ENCODE results near the gene WDR82. TPM values are rescaled to one million over a fixed set of nuclear protein-coding genes. Genes with fewer than 3 reads are reported as not detected.
"Not testable (repeated sequence)": the region's sequence is repeated elsewhere in the genome, so short reads cannot be mapped to it uniquely, and the experiment has no call there.

Gene WDR82
- total RNA-seq, 1 donor from 2014 or later = 74.9 TPM

DNA sequence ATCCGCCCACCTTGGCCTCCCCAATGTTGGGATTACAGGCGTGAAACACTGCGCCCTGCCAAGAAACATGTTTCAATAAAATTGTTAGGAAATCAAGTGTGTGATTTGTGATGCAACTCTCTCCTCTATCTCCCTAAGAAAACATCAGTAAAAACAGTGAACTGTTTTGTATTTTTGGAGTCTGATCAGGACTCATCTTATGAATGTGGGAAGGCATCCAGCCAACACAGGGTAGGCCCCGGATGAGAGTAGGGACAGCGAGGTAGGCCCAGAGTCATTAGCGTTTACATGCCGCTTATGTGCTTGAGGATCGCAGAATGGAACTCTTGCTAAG is 8.3 kb upstream of the WDR82 start:
- Mint-ChIP-seq H3K27ac (ENCODE audit: unreplicated experiment) (peak overlapping the region; percentile 100), H3K27me3 (ENCODE audit: low read depth) (no peaks in the 10 kb centered on the region), H3K36me3 (ENCODE audit: low read depth) (peaks cover 1% of the 10 kb centered on the region), H3K4me1 (ENCODE audit: low read depth) (peaks cover 35% of the 10 kb centered on the region), H3K9me3 (ENCODE audit: low read depth) (no peaks in the 10 kb centered on the region), H3K4me3 (ENCODE audit: unreplicated experiment) (peak overlapping the region; percentile 95)
- no peak for TF ChIP-seq CTCF (IDR thresholded peaks at IDR 0.05)
- peak; percentile 20 for DNase-seq (ENCODE audit: low spot score)

DNA sequence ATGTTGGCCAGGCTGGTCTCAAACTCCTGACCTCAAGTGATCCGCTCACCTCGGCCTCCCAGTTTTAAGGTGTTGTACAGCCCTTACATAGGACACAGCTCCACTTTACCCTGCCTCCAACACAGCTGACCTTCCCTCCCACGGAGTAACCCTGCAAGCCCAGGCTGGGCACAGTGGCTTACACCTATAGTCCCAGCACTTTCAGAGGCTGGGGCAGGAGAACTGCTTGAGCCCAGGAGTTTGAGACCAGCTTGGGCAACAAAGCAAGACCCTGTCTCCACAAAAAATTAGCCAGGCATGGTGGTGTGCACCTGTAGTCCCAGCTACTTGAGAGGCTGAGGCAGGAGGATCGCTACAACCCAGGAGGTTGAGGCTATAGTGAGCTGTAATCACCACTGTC is 5.6 kb upstream of the WDR82 start:
- not testable (repeated sequence) for H3K9me3 Mint-ChIP-seq (ENCODE audit: low read depth)

GRCh38 chr3:52283306-52283705 is 4.9 kb upstream of the WDR82 start:
- Mint-ChIP-seq H3K27me3 (ENCODE audit: low read depth) (no peaks in the 10 kb centered on the region), H3K4me1 (ENCODE audit: low read depth) (peaks cover 47% of the 10 kb centered on the region), H3K36me3 (ENCODE audit: low read depth) (no peaks in the 10 kb centered on the region), H3K9me3 (ENCODE audit: low read depth) (no peaks in the 10 kb centered on the region), H3K4me3 (ENCODE audit: unreplicated experiment) (no peak overlapping the region), H3K27ac (ENCODE audit: unreplicated experiment) (peak overlapping the region; percentile 22)
- no peak for TF ChIP-seq CTCF (IDR thresholded peaks at IDR 0.05)
- no peak for DNase-seq (ENCODE audit: low spot score)

More for the DNA sequence above, 5.6 kb upstream of the WDR82 start:
- not testable (repeated sequence) for H3K4me3 Mint-ChIP-seq (ENCODE audit: unreplicated experiment); H3K27me3 Mint-ChIP-seq (ENCODE audit: low read depth); DNase-seq (ENCODE audit: low spot score); H3K36me3 Mint-ChIP-seq (ENCODE audit: low read depth)
- peaks cover 48% of the 10 kb centered on the region for H3K4me1 Mint-ChIP-seq (ENCODE audit: low read depth)
- H3K27ac Mint-ChIP-seq (ENCODE audit: unreplicated experiment) = peak overlapping the region; percentile 69

- H3K4me3 Mint-ChIP-seq (ENCODE audit: unreplicated experiment) = no peak overlapping the region
- H3K9me3 Mint-ChIP-seq (ENCODE audit: low read depth) = no peaks in the 10 kb centered on the region
- no peak overlapping the region for H3K27ac Mint-ChIP-seq (ENCODE audit: unreplicated experiment)
- no peaks in the 10 kb centered on the region for H3K27me3 Mint-ChIP-seq (ENCODE audit: low read depth)
- TF ChIP-seq CTCF (IDR thresholded peaks at IDR 0.05) = no peak
- H3K4me1 Mint-ChIP-seq (ENCODE audit: low read depth) = peaks cover 50% of the 10 kb centered on the region
- peaks cover 3% of the 10 kb centered on the region for H3K36me3 Mint-ChIP-seq (ENCODE audit: low read depth)
- DNase-seq (ENCODE audit: low spot score) = no peak
Observed at GRCh38 chr3:52281981-52282801, 3.7 kb upstream of the WDR82 start.

GRCh38 chr3:52280050-52280461 is 1.6 kb upstream of the WDR82 start:
- Mint-ChIP-seq H3K9me3 (ENCODE audit: low read depth) (no peaks in the 10 kb centered on the region), H3K27me3 (ENCODE audit: low read depth) (no peaks in the 10 kb centered on the region), H3K27ac (ENCODE audit: unreplicated experiment) (peak overlapping the region; percentile 82), H3K36me3 (ENCODE audit: low read depth) (peaks cover 3% of the 10 kb centered on the region), H3K4me3 (ENCODE audit: unreplicated experiment) (peak overlapping the region; percentile 35), H3K4me1 (ENCODE audit: low read depth) (peaks cover 62% of the 10 kb centered on the region)
- no peak for TF ChIP-seq CTCF (IDR thresholded peaks at IDR 0.05)
- no peak for DNase-seq (ENCODE audit: low spot score)

GRCh38 chr3:52279596-52279995 is 1.1 kb upstream of the WDR82 start:
- no peak for DNase-seq (ENCODE audit: low spot score)
- Mint-ChIP-seq H3K36me3 (ENCODE audit: low read depth) (peaks cover 3% of the 10 kb centered on the region), H3K27me3 (ENCODE audit: low read depth) (no peaks in the 10 kb centered on the region), H3K9me3 (ENCODE audit: low read depth) (no peaks in the 10 kb centered on the region), H3K4me1 (ENCODE audit: low read depth) (peaks cover 65% of the 10 kb centered on the region), H3K27ac (ENCODE audit: unreplicated experiment) (peak overlapping the region; percentile 82), H3K4me3 (ENCODE audit: unreplicated experiment) (peak overlapping the region; percentile 95)
- no peak for TF ChIP-seq CTCF (IDR thresholded peaks at IDR 0.05)
